NOMO-1 treated with dmso at 0.1 percent for 144 hours (cell line): Measurements from ENCODE around the gene ETS1.

Experiments used
- DNase-seq: peaks from one replicate; lab custom pipeline; 2025; ENCODE audit not compliant: unreplicated experiment; lab: John Stamatoyannopoulos, UW

Gene ETS1

DNA sequence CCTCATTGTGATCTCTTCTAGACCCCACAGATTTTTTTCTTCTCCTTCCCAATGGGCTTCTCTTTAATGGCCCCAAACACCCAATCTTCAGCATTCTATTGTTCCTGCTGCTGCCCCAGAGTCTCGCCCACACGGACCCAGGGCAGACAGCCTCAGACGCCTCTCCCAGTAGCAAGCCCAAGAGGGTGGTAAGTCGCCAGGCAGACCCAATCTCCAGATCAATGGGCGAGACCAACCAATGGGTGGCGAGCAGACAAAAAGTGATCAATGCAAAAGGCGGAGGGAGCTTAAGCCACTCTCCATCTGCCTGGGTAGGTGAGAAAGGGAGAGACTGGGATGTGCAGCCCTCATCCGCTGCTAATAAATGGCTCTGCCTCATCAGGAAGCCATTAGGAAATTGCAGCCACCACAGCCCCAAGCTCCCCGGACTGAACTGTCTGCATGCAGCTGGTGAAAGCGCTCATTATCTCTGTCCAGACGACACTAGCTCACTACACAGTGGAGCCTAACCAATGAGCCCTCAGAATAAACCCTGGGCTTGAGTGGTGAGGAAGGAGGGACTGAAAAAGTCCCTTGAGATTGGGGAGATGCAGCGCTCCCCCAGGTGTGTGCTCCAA, 81.8 kb downstream of the ETS1 start:
- DNase-seq, result no peak

DNA sequence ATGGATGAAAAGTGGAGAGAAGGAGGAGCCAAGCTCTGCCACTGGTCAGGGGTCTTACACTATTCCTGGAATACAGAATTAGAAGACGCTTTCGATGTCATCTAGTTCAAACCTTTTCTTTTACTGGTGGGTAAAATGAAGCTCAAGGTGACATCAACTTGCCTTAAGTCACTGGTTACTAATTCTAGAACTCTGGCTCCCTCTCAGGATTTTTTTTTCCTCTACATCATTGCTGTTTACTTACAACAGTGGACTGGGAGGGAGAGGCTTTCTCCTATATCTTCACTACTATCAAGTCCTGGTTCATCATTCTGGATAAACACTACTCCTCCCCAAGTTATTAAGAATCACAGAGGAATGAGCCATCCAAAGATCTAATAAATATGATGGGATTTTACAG, 82.9 kb downstream of the ETS1 start:
- DNase-seq, result no peak

DNA sequence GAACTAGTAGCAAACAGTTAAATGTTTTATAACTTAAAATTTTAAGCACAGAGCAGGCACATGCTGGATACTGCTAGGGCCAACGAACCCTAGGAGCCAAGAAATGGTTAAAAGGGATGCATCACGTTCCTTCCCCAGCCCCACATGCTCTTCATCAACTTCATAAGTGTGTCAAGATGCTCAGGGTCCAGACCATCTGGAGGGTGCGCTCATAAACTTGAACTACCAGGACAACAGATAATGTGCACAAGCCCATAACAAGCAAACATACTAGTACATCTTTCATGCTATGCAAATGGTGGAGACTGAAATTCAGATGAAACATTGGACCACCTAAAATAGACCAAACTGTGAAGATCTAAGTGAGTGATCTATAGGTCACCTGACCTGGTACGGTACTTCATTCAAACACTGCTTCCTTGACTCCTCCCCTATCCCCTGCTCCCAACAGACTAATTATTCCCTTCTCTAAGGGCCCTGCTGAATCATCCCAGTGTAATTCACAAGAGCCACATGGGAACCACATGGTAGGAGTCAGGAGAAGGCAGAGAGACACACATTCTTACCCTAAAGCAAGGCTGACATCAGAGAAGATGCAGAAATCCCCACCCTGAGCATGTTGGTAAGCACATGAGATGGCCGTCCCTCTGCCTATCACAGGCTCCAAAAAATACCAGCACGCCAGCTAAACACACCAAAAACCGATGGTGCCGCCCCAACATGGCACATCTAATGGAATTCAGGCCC, 83.9 kb downstream of the ETS1 start:
- no peak for DNase-seq

DNA sequence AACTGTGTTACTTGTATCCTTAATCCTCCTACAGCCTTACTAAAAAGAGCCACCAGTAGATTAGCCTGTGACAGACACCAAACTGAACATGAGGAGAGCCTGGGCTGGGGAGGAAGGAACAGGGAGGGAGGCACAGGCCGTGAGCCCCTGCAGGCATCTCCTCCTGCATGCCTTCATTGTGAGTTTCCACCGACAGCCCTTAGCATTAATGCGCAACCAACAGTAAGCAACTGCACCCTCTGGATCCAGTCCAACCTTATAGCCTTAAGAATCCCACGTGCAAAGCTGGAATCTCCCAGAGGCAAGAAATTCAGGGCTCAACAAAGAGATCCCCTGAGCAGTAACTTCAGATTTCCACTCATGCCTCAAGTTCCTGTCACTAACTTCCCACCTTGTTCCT, 84.6 kb downstream of the ETS1 start:
- no peak for DNase-seq

DNA sequence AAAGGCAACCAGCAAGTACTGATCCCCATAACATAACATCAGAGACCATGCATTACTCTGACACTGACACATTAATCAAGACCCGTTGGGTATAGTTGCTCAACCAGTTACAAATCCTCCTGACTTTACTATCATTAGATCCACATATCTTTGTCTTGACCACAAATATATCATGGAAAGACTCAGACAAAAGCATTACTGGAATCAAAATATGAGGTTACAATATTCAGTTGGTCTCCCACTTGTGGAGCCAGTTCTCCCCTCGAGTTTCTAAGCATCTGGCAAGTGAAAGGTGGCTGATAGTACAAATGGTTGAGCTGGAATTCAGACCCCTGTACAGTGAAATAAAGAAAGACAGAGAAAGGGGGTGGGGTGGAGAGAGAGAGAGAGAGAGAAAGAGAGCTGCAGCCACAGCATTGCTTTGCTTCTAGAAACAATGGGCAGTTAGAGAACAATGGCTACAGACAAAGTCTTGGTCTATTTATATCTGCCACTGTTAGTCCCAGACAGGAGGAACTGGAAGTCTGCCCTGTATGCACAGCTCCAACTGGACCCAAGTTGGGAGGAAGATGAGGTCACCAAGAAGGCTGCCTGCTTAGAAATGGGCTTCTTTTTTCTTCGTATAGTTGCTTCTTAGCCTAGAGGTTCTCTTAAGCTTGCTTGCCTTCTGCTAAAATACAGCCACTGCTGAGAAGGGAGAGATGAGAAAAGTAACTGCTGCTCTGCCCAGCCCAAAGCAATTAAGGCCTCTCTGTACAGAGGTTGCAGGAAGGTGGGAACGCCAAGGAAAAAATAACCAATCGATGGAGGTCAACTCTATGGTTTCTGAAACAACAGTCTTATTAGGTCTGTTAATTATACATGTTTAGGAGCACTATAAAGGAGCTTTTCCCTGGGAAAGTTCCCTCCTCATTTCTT, 85.5 kb downstream of the ETS1 start:
- no peak for DNase-seq

DNA sequence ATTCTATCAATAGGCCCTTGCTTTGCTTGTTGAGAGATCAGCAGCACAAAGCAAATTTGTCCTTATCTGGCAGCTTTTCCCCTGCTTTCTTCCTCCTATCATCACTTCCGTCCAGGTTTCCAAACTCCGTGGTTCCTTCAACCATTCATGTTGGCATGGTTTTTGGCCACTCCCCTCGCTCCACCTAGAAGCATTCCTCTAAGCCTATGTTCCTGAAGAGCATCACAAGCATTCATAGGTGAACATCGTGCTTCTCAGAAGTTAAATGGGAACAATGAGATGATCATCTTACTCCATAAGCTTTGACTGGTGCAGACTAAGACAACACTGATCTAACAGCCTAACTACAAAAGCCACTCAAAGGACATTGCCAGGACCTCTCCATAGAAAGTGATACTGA, 86.3 kb downstream of the ETS1 start:
- DNase-seq, result no peak

DNA sequence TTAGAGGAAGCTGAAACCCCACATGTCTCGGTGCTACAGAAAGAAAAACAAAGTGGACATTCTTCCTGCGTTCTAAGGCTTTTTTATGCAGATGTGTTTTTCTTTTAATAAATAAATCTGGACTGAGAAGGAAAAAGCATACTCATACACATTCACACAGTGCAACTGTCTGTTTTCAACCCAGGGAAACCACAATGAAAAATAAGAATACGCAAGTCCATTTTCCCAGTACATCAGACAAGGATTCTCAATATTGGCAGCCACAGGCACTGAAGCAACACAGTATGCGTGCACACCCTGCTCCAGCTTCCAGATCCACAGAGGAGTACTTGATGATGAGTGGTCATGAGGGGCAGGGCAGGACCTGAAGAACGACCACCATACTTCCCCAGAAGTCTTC, 86.9 kb downstream of the ETS1 start:
- DNase-seq, result no peak

DNA sequence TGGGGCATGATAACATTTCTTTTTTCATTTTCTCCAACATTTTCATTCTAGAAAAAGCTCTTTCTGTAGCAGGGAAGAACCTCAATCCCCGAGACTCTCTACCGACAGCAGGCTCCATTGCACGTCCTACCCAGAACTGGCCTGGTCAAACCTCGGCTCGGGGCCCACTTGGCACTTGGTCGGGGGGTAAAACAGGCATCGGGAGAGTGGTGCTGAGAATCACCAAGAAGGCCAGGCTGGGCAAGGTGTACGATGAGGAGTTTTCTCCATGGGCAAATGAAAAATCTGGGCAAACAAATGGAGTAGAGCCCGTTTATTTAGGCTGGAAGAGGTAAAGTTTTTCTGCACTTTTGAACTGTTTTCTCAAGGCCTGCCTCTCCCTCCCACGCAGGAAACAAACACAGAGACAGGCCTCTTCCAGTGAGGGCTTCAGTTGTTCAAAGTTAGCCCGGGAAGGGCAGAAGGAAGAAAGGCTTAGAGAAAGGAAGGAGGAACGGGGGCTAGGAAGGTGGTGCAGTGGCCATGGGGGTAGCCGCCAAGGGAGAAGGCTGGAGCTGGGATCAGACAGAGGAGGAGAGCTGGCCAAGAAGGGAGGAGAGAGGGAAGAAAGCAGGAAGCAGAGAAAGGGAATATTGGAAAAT, 87.6 kb downstream of the ETS1 start:
- no peak for DNase-seq

DNA sequence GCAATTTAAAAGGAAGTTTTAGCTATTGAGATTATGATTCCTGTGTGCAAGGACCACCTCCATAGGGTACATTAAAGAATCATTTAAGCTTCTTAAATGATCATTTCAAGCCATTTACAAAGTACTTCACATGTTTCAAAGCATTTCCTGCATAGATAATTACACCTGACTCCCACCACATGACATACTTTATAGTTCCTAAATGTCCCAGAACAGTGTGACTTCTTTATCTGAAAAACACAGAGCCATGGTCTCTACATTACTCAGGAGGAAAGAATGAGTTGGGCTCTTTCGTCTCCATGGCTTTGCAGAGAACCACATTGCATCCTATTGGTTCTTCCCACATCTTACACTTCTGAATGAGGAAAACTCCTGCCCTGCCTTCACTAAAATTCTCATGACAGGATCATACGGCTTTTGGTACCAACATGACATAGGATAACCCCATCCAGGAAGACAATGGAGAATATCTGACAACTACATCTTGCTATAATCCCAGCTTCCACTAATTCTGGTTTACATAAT, 88.6 kb downstream of the ETS1 start:
- DNase-seq, result no peak

DNA sequence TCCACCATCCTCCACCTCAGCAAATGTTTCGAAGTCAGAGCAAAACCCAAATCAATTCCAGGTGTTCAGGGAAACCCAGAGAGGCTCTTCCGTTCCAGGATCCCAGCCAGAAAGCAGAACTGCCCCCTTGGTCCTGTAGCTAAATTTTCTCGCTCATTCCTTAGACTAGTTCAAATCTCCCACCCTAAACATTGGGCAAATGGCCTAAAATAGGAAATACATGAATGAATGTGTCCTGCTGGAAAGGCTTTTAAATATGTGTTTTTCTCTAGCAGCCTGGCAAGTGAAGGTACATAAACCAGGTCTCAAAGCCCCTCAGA, 89.6 kb downstream of the ETS1 start:
- no peak for DNase-seq

DNA sequence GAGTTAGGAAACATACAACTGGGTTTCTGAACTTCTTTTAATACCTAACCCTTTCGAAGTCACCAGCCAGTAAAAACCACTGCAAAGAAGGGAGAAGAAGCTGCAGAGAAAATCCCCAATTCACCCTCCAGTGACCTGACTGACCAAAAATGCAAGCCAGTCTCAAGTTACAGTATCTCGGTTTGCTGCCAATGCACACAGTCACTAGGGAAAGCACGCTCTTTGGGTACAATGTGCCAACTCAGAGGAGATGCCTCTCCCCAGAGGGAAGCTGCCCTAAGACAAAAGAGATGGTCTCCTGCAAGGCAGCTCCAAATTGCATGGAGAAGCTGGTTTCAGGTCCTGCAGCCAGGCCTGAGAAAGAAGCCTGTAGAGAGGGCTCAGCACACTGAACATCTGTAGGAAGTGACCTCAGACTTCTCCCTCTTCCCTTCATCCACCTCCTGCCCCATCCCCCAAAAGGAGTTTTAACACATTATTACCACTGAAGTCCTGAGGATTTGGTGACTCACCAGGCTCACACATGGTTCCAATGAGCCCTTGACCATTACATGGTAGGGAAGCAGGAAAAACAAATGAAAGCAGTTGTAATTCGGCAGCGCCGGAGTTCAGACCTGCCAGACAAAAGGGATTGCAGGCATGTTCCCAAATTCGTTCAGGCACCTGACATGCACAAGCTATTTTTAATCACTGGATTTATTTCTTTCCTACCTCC, 90.1 kb downstream of the ETS1 start:
- no peak for DNase-seq

DNA sequence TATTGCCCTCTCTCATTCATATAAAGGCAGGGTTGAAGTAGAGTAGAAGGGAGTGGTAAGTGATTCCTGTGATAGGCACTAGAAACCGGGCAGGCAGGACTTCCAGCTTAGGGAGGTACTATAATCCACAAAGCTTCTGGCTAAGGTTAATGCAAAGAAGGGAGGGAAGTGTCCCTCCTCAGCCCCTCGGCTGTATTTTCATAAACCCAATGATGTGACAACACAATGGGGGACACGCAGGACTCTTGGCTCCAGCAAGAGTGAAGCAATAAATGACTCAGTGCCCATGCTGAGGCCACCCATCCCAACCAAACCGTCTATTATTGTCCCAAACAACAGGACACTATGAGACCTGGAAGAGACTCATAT, 90.7 kb downstream of the ETS1 start:
- DNase-seq, result peak; percentile 26

DNA sequence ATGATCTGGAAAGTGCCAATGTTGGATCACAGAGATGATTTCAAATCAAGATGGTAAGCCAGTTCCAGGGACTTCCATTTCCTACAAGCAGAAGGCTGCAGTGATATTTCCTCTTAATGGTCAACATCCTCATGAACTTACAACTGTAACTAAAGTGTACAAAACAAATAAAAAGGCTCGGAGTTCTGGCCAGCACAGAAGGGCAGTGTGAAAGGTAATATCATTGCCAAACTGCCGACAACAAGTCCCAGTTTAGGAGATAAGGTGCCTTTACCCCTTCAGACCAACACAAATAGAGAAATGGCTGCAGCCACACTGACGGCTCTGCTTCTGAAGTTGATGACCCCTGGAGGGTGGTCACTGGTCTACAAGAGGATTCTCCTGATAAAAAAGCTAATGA, 91.1 kb downstream of the ETS1 start:
- no peak for DNase-seq

DNA sequence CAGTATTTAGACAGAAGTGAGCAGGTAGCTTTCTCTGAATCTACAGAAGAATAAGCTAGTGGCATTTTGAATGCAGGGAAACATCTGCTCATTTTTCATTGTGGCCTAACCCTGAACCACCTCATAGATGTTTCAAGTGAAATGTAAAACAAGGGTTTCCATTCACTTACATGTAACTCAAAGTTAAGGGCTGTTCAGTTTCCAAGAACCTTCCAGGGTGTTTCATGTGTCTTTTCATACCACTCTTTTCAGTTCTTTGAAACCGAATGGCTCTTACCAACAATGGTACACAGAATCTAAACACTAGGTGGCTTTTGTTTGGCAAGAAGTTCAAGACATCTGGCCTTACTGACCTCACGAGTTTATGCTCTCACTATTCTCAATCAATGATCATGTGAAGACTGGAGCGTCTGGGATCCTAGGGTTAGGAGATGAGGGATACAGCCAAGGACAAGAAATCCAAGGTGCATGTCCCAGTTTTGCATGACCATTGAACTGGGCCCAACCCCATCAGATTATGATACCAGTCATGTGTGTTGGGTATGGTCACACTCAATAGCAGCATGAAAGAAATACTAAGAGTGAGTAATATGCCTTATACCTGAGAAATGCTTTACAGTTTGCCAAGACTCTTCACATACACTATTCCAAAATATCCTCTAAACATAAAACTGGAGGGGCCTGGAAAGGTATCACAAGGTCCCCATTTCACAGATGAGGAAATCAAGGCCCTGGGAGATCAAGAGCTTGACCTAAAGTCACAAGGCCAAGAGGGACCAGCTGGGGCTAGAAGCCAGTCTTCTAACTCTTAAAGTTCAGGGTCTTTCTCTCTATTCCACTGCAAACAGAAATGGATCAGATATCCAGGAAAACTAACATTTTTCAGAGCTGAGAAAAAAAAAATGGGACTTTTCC, 92.7 kb downstream of the ETS1 start:
- no peak for DNase-seq

DNA sequence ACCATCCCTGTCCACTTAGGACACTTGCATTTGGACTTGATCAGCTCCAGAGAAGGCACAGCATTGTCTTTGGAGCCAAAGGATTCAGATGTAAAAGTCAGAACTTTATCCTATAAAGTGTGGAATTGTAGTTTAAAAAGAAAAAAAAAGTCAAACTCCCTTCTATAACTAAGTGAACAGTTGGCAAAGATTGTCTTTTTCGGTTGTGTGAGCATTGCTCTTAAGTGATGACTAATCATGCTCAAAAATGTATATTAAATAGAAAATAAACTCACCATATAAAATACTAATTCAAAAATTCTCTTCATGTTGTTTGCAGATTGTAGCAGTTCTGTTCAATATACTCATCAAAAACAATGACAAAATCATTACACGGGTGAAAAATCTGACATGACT, 93.8 kb downstream of the ETS1 start:
- DNase-seq, result no peak

DNA sequence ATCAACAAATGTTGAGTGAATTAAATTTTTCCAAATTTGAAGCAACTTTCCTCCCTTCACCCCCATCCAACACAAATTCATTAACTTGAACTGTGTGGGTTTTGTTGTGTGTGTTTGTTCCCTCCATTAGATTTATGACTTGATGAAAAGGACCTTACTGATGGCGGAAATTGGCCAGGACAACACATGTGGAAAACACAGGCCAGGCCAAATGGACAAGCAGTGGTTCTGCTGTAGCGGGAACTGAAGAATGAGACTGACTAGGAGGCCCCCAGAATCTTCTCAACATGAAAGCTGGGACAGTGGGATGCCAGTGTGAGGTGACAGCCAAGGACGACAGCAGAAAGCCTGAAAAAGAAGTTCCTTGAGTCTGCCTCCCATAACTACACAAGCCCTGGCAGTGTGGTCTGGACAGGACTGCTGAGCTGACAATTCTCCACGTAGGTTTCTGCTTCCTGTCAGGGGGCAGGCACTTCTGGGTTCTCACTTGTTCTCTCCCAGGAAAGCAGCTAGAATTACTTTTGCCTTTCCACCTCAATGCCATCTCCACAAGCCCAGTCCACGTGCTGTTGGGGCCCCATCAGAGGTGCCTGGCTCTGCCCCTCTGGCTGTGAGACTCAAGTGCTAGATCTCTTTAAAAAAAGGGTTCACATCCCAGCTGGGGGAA, 94.3 kb downstream of the ETS1 start:
- no peak for DNase-seq

DNA sequence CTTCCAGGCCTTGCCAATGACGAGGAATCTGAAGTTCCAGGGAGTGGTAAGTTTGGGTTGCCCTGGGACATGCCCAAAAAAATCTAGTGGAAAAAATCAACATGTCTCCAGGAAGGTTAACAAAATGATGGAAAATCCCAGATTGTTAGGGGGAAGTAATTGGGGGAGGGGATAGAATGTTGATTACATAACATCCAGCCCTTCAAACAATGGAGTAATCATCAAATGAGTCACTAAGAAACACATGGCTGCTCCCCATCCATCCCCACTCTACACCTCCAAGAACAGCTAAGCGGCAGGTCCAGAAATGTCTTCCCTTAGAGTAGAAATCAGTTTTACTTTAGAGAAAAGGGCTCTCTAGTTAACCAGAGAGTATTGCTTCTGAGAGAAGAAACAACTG, 94.9 kb downstream of the ETS1 start:
- no peak for DNase-seq

DNA sequence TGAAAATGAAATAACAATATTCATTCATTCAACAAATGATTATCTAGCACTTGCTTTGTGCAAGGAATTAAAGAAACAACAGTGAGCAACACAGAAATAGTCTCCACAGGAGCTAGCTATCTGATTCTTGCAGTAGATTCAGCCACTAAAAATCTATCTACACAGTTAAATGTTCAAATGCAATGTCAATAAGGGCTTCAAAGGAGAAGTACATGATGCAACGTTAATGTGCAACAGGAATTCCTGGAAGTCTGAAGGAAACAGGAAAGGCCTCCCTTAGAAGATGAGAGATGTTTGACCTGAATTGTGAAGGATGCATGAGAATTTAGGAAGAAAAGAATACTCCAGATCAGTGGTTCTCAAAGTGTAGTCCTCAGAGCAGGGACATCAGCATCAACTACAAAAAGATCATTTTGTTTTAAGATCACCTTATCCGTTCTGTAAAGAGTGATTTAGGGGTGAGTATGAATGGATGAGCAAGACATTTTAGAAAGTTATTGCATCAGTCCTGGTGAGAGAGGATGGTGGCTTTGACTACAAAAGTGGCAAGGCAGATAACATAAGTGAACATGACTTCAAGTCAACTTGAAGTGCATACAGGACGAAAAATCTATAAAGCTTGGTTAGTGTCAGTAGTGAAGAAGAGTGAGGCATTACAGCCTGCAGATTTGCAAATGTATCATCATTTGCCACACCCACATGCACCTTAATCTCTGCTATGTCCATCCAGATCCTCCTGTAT, 96.0 kb downstream of the ETS1 start:
- no peak for DNase-seq

DNA sequence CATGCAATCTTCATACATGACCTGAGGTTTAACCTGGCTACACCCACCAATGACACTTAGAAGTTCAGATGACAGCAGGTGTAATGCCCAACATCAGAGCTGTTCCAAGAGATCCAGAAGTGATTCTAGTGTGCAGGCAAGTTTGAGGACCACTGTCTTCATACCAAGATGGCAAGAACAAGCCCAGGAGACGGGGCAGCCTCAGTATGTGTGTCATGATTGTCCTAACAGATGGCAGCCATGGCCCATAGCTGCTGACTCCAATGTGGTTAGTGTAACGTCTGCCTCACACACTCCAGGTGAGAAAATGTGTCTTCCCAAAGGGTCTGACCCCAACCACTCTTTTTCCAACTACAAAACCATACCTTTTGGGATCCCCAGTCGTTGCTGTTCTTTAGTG, 97.3 kb downstream of the ETS1 start:
- DNase-seq, result no peak
